NCI-H345 treated with DMSO at 0.1 percent for 48 hours (cell line): ENCODE measurements around the gene KANSL1.
"Not testable (repeated sequence)": the region's sequence is repeated elsewhere in the genome, so short reads cannot be mapped to it uniquely, and the experiment has no call there.

Experiments
- DNase-seq: peaks from one replicate; lab custom pipeline; 2025; ENCODE audit not compliant: unreplicated experiment; lab: John Stamatoyannopoulos, UW

KANSL1 gene

DNA sequence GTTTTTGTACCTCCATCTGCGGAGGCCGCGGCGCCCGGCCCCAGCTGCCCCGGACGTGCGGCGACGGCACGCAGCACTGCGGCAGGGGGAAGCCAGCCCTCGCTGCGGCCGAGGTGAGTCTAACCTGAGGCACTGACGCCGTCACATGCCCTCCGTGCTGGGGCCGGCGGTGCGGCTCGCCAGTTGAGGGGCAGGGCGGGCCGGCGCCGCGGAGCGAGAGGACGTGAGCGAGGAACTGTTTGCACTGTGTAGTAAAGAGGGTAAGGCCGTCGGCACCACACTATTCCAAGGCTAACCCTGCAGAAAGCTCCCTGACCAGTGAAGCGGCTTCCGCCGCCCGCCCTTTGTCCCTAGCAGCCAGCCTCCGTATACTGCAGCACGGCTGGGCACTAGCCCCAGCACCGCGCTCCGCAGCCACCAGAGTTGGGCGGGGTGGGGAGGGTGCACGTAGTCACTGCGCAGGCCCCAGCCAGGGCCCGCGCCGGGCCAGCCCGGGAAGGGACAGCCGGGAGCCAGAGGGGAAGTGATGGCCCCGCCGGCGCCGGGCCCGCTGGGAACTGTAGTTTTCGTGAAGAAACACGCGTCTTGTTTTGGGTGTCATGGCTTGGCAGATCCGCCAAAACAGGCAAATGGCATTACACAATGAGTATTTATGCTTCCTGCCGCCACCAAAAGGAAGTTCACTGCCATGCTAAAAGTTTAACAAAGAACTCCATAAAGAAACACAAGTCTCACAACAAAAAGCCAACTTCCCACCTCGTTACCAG, 580 bp upstream of the KANSL1 start:
- DNase-seq: peak; percentile 88

DNA sequence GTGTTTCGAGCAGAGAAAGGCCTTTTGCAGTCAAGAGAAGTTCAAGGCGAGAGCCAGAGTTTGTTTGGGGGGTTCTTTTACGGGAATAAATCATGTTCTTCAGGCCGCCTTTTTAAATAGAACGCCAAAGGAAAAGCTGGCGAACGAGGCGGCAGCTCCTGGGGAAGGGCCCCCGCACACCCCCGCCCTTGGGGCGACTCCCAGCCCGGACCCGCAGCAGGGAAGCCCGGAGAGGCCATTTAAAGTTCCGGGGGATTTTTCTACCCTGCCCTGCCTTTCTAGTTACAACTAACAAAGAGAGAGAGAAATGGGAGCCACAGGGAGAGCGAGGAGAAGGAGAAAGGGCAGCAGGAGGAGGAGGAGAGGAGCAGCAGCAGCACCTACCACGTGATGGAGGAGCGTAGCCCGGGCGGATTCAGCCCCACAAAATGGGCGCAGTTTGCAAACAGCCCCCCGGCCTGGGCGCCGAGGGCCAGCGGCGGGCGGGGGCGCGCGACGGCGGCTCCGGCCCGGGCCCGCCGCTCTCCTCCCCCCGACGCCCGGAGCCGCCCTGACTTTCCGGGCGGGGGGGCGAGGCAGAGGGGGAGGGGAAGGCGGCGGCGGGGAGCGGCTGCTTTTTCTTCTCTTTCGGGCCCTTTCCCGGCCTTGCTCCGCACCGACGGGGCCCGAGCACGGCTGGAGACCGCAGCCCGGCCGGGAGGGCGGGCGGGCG, 634 bp downstream of the KANSL1 start:
- DNase-seq: no peak

DNA sequence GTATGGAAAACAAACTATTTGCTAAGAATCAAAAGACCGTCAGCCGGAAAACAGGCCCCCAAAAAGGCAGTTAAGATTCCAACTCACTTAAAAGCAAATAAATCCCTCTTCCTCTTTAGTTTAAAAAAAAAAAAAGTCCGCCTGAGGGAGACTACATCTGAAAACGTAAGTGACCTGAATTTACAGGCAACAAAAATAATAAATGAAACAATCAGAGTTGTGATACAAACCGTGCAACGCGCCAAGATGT, 1.1 kb downstream of the KANSL1 start:
- DNase-seq: no peak

DNA sequence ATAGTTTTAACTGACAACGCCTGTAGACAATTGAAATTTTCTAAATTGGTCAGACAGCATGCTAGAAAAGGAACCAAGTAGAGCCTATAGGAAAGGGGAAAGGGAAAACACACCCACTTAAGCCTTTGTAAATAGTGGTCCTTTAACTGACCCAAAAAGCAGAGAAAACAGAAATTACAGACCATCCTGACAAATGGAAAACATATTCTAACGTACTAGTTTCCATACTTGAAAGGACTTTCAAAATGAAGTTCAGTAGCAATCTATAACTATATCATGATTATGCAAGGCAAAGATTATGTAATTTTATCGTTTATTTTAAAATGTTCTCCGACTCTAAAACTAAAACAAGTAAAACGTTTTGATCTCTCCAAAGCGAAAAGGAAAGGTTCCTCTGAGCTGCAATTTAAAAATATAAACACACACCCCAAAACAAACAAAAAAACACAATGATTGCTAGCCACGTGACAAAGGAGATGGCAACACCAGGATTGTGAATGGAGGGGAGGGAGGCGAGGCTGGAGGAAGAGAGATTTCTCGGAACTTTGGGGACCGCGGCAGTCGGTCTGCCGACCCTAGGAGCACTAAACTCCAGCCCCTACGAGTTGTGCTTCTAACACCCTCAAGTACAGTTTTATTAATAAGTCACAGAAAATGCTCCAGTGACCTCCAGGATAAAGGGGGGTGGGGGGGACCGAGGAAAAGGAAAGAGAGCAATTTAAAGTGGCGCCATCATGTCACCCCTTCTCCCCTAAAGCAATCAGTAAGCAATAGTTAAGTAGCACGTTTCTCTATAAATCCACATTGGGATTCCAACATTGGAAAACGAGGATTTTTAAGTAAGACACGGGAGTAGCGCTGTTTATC, 1.7 kb downstream of the KANSL1 start:
- peak; percentile 68 for DNase-seq

DNA sequence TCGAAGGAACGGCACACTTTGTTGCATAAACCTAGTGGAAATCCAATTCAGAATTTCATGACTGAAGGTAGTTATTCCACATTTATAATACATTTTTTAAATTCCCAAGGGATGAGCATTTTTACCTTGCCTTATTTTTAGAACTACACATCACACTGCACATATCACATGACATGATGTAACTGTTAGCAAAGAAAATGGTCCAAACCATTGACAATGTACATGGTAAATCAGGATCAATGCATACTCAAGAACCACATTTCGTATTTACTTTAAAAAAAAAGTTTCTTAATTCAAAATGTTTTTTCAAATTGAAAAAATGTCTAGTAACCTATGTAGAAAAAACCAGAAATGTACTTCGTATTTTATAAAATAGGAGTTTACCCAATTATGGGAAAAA, 2.5 kb downstream of the KANSL1 start:
- DNase-seq: no peak

DNA sequence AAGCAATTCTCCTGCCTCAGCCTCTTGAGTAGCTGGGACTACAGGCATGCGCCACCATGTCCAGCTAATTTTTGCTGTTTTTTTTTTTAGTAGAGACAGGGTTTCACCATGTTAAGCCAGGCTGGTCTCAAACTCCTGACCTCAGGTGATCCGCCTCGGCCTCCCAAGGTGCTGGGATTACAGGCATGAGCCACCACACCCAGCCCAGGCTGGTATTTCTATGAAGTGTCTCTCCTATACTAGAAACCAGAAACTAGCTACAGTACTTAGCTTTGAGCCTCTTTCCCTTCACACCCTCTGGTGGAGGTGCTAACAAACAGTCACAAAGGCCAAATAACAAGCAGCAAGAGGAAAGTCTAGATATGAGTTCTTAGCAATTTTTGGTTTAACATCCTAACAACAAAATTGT, 6.4 kb downstream of the KANSL1 start:
- not testable (repeated sequence) for DNase-seq

DNA sequence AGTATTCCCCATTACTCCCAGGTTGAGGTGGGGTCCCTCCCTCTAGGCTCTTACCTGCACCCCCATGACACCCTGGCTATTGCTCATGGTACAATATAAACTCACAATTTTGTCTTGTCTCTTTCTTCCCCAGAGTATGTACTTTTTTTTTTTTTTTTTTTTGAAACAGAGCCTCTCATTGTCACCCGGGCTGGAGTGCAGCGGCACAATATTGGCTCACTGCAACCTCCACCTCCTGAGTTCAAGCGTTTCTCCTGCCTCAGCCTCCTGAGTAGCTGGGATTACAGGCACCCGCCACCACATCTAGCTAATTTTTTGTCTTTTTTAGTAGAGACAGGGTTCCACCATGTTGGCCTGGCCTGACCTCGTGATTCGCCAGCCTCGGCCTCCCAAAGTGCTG, 8.5 kb downstream of the KANSL1 start:
- no peak for DNase-seq

DNA sequence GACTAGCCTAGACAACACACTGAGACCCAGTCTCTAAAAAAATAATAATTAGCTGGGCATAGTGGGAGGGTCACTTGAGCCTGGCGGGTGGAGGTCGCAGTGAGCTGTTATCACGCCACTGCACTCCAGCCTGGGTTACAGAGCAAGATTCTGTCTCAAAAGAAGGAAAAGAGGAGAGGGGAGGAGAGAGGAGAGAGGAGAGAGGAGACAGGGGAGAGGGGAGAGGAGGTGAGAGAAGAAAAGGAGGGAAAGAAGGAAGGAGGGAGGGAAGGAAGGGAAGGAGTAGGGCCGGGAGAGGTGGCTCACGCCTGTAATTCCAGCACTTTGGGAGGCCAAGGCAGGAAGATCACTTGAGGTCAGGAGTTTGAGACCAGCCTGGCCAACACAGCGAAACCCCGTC, 9.8 kb downstream of the KANSL1 start:
- not testable (repeated sequence) for DNase-seq

DNA sequence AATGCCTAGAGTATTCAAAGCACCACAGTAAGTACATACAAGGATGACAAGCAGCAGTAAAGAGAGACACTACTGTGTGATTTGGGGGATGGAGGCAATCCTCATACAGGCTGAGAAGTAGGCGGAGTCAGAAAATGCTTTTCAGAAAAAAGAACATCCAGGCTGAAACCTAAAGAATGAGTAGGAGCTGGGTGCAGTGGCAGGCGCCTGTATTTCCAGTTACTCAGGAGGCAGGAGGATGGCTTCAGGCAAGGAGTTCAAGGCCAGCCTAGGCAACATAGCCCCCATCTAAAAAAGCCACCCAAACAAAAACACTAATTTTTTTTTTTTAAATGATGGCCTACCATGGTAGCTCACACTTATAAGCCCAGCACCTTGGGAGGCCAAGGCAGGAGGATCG, 10.3 kb downstream of the KANSL1 start:
- no peak for DNase-seq

DNA sequence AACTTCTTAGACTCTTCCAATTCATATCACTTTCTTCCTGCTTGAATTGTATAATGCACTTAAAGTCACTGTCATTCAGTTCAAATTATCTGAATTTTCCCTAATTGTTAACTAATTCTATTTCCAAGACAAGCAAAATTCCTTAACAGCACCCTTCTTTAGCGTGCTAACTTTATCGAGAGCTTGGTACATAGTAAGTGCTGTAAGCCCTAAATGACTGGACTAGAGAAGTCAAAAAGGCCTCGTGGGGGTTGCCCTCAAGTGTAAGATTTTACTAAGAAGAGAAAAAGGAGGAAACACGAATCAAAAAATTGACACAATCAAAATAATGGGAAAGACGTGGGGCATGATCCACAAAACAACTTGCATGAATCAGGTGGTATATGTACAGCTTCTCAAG, 11.3 kb downstream of the KANSL1 start:
- DNase-seq: no peak

DNA sequence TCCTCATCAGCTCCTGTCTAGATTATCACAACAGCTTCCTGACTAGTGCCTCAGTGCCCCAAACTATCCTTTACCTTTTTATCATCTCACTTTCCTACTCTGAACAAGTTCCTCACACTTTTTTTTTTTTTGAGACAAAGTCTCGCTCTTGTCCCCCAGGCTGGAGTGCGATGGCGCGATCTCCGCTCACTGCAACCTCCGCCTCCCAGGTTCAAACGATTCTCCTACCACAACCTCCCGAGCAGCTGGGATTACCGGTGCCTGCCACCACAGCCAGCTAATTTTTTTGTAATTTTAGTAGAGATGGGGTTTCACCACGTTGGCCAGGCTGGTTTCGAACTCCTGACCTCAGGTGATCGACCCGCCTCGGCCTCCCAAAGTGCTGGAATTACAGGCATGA, 11.9 kb downstream of the KANSL1 start:
- DNase-seq: not testable (repeated sequence)

DNA sequence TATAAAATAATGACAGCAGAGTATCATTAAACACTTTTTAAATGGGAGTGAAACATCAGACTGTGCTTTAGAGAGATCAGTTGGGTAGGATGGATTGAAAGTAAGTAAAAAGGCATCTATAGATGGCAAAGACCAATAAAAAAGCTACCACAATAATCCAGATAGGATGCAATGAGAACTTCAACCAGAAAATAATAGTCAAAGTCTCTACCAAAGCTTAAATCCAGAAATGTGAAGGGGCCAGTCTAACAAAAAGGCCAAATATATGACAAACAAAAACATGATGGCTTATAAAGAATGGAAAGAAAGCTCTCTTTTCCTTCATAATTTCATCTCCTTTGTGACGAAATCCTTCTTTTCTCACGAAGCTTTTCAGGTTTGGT, 12.3 kb downstream of the KANSL1 start:
- DNase-seq: no peak

DNA sequence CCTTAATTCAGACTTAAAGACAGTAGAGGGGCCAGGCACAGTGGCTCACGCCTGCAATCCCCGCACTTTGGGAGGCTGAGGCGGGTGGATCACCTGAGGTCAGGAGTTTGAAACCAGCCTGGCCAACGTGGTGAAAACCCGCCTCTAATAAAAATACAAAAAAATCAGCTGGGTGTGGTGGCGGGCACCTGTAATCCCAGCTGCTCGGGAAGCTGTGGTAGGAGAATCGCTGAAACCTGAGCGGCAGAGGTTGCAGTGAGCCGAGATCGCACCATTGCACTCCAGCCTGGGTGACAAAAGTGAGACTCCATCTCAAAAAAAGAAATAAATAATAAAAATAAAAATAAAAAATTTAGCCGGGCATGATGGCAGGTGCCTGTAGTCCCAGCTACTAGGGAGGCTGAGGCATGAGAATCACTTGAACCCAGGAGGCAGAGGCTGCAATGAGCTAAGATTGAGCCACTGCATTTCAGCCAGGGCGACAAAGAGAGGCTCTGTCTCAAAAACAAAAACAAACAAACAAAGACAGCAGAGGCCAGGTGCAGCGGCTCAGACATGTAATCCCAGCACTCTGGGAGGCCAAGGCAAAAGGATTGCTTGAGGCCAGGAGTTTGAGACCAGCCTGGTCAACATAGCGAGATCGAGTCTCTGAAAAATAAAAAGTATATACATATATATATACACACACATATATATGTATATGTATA, 12.9 kb downstream of the KANSL1 start:
- DNase-seq: not testable (repeated sequence)

DNA sequence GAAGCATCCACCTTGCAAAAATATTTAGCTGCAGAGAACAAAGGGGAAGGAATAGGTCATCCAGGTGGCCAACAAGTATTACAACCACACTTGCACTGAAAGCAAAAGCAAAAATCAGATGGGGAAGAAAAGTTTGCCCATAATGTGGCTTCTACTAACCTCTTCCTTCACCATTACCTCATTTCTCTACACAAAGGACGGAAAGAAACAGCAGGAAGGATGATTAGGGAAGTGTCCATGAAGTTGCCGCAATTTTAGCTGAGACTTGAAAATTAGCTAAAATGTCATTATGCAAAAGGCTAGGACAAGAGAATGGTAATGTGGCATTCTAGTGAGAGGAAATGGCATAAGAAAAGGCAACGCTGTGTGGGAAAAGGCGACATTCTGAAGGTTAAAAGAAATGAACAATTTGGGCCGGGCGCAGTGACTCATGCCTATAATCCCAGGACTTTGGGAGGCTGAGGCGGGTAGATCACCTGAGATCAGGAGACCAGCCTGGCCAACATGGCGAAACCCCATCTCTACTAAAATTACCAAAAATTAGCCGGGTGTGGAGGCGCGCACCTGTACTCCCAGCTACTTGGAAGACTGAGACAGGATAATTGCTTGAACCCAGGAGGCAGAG, 13.7 kb downstream of the KANSL1 start:
- DNase-seq: no peak

DNA sequence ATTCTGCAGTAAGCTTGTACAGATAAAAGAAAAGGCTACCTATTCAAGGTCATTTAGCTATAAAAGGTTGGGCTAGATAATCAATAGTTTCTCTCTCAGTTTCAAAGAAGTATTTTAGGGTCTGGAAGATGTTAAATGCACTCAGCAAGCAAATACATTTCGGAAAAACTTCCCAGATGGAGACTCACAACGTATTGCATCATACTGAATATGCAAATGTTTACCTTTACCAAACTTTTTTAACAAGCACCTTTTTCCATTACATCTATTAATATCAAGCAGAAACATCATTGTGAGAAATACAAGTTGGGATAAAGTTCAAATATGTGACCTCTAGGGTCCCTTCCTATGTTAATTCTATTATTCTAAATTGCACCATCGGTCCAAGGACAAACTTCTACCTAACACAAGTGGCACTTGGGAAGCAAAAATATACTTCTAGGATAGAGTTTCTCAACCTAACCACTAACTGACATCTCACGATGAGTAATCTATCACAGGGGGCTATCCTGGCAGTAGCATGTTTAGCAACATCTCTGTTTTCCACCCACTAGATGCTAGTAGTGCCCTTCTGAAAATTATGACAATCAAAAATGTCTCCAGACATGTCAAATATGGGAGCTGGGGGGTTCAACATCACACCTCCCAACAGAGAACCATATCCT, 14.5 kb downstream of the KANSL1 start:
- no peak for DNase-seq

DNA sequence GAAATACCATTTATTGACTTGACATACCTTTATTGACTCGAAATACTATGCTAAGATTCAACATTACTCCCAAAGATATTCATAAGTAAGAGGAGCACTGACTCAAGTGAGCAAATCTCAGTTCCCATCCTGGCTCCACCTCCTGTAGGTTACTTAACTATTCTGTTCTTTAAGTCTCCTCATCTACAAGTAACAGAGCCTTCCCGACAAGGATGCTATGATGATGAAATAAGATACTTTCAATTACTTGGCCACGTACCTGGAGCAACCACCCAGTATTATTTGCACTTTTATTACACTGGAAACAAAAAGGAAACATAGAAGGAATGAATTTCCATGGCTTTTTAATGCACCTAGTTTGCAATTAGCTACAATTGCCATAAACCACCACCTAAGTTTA, 16.3 kb downstream of the KANSL1 start:
- DNase-seq: no peak

DNA sequence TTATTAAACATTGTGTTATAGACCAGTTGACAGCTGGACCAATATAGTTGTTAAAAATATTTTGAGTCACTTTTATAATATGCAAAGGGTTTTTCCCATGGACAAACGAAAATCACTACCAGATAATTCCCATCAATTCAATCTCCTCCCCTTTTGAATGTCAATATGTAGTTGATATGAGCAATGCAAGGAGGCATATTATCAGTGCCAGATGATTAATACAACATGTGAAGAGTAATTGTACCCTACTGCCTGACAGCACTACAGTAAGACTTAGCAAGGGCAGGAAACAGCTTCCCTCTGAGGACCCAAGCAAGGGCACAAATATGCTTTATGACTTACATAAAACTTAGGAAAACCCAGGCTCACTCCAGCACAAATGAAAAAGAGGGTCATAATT, 17.3 kb downstream of the KANSL1 start:
- no peak for DNase-seq

DNA sequence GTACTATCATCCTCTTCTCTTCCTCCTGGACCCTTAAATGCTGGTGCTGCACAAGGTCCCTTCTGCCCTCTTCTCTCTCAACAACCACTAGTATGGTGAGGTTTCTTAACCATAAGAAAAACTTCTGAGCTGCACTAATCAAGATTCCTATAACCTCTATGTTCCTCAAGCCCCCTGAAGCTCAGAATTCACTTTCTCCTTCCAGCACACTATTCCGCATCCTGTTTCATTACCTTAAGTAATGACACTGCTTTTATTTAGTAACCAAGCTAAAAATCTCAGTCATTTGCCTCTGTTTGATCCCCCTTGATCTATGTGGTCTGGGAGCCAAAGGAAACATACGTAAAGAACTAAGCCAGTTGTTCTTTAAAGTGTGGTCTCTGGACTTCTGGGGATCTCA, 20.1 kb downstream of the KANSL1 start:
- no peak for DNase-seq

DNA sequence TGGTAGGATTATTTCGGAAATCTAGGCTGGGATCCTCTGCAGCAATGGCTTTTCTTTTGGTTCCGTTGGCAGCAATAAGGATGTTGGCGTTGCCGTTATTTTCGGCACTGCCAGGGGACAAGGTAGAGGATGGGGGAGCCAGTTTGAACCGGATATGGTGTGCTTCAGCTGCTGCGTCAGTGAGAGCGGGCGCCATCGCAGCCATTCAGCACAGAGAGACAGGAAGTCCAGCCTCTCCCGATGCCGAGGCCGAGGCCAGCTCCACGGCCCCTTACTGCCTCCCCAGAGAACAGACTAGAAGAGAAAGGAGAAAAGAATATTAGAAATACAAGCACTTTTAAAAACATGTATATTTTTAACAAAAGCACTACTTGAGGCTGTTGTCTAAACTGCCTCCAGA, 21.3 kb downstream of the KANSL1 start:
- no peak for DNase-seq

DNA sequence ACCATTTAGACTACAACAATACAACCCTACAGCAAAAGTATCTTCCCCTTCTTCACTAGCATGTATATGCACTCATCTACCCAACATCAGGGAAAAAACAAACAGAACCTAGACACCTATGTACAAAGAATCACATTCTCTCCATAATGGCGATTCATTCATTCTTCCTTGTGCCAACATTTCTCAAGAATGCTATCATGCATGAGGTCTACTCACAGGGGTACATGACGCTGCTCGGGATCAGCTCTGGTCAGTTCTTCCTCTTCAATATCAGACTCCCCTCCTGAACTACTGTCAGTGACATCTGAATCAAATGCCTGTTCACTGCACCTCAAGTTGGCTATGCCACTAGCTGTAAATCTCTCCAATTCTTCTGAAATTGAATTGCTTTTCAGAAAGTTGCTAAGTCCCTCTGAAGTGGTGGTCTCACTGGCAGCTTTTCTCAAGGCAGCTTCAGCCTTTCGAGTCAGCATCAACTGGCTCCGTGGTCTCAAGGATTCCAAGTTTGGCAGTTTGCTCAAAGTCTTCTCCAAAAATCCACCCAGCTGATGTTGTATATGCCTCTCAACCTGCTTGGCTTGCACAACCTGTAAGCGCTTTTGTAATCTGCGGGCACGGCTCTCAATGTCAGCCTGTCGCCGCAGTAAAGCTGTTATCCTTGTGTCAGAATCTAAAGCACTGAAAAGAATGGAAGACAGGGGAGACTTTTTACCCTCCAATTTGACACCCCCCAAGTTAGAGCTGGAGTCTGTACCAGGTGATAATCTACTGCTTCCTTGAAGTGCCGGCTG, 22.4 kb downstream of the KANSL1 start:
- DNase-seq: no peak
